Kidney (tissue), 14 donors: ENCODE data around the gene ZNF718. TPM values are rescaled to one million over a fixed set of nuclear protein-coding genes. Genes with fewer than 3 reads are reported as not detected.

ENCODE experiments used
- DNase-seq, 5 donors: peaks; one replicate each; pipeline ENCODE4 v3.0.0-alpha.2; 2013 to 2020
- FAIRE-seq: peaks from 2 replicates; lab custom pipeline; 2012; peaks lifted over from hg19 to GRCh38; lab: Jason Lieb, UNC
- H3K27ac ChIP-seq, 2 donors: one replicate each; pipeline ENCODE4 v1.7.0; 2013; ENCODE audit warnings: low read depth in 2 of 2, low read length in 2 of 2, inconsistent platforms in 1 of 2
- H3K27me3 ChIP-seq: one replicate; pipeline ENCODE4 v1.7.1; 2013; ENCODE audit warnings: low read length, inconsistent platforms; ENCODE audit not compliant: control insufficient read depth, insufficient read depth
- H3K36me3 ChIP-seq, 3 donors: one replicate each; pipeline versions ENCODE4 v1.7.0 to v1.7.1; 2013; ENCODE audit warnings: low read length in 3 of 3, control low read depth in 1 of 3, inconsistent platforms in 1 of 3; ENCODE audit not compliant: insufficient read depth in 3 of 3, control insufficient read depth in 2 of 3
- H3K4me1 ChIP-seq, 3 donors: one replicate each; pipeline versions ENCODE4 v1.7.0 to v1.7.1; 2013; ENCODE audit warnings: low read length in 3 of 3, inconsistent platforms in 1 of 3, low read depth in 1 of 3; ENCODE audit not compliant: control insufficient read depth in 2 of 3, insufficient read depth in 2 of 3
- H3K4me3 ChIP-seq, 3 donors: one replicate each; pipeline versions ENCODE4 v1.7.0 to v1.8.1; 2013; ENCODE audit warnings: low read length in 3 of 3, control low read depth in 1 of 3, inconsistent platforms in 1 of 3
- H3K9ac ChIP-seq, 3 donors: one replicate each; pipeline versions ENCODE4 v1.7.0 to v1.7.1; 2013; ENCODE audit warnings: low read length in 3 of 3, control low read depth in 1 of 3, inconsistent platforms in 1 of 3
- H3K9me3 ChIP-seq, 3 donors: one replicate each; pipeline versions ENCODE4 v1.7.0 to v1.7.1; 2013; ENCODE audit warnings: low read length in 3 of 3, control low read depth in 1 of 3, inconsistent platforms in 1 of 3; ENCODE audit not compliant: control insufficient read depth in 2 of 3, insufficient read depth in 1 of 3
- intact Hi-C: fragments of 100-400 bp; cut with DNase I; formaldehyde crosslinking; loops from one replicate; pipeline ENCODE4 v1.11.1; 2022
- polyA plus RNA-seq: library from polyadenylated mRNA; stranded (reverse); fragments of 350-450 nt; fragmentation: Illumina TruSeq; extraction: RNeasy Lipid Tissue Mini Kit (QIAGEN cat#74804); gene quantifications from one replicate; pipeline ENCODE4 v1.2.3, GENCODE V29; 2014; ENCODE audit warnings: low read depth, low replicate concordance; ENCODE audit not compliant: insufficient read depth
- total RNA-seq: library from RNA; stranded (reverse); fragmentation: NEBNext Ultra II Directional; extraction: Animal tissue kit (Norgen Biotek cat#: 25700); gene quantifications from one replicate; pipeline ENCODE4 v1.2.1, GENCODE V29; 2021
- TF ChIP-seq, protein P1 (sequence below): IDR thresholded peaks from 3 replicates; pipeline ENCODE4 v1.5.1; 2012; ENCODE audit warnings: mild to moderate bottlenecking, moderate library complexity, borderline replicate concordance; ENCODE audit not compliant: insufficient read depth; ENCODE audit errors: extremely low read depth
- donor health status: control.
- donor health status: control.
- donor health status: control.
- donor health status: control.
- donor health status: control.
- donor health status: DM: yes; HTN: yes; CAD: no.
- donor health status: Normal renal cell carcinoma (clear cell type).

ZNF718 gene
- total and polyA plus RNA-seq, 2 donors from 2014 or later = 1.7 to 10.3 TPM

DNA sequence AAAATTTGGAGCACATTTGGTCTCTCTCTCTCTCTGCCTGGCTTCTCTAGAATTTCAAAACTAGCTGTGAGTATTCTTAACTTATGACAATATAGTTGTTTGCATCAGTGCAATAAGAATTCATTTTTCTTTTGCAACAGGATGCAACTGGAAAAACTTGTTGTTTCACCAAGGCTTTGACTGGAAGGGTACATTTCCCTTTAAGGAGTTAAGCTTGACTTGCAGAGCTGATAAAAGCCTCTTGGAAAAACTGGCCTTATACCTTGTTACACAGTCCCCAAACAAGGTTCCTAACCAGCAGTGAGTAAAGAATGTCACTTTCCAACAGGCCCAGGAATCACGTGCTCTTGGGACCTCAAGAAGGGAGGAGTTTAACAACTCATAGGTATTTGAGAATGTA lies 25.9 kb upstream of the ZNF718 start:
- intact Hi-C loops = no loop called here
- TF ChIP-seq, protein P1, sequence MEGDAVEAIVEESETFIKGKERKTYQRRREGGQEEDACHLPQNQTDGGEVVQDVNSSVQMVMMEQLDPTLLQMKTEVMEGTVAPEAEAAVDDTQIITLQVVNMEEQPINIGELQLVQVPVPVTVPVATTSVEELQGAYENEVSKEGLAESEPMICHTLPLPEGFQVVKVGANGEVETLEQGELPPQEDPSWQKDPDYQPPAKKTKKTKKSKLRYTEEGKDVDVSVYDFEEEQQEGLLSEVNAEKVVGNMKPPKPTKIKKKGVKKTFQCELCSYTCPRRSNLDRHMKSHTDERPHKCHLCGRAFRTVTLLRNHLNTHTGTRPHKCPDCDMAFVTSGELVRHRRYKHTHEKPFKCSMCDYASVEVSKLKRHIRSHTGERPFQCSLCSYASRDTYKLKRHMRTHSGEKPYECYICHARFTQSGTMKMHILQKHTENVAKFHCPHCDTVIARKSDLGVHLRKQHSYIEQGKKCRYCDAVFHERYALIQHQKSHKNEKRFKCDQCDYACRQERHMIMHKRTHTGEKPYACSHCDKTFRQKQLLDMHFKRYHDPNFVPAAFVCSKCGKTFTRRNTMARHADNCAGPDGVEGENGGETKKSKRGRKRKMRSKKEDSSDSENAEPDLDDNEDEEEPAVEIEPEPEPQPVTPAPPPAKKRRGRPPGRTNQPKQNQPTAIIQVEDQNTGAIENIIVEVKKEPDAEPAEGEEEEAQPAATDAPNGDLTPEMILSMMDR = no peak
- Histone ChIP-seq H3K9ac (no peak overlapping the region), H3K4me3 (no peak overlapping the region), H3K27me3 (no peaks in the 10 kb centered on the region), H3K4me1 (no peaks in the 10 kb centered on the region), H3K9me3 (peaks cover 1 to 87% (median 19%) of the 10 kb centered on the region in 3 donors), H3K27ac (no peak overlapping the region), H3K36me3 (no peaks in the 10 kb centered on the region)
- FAIRE-seq = no peak
- no peak for DNase-seq

DNA sequence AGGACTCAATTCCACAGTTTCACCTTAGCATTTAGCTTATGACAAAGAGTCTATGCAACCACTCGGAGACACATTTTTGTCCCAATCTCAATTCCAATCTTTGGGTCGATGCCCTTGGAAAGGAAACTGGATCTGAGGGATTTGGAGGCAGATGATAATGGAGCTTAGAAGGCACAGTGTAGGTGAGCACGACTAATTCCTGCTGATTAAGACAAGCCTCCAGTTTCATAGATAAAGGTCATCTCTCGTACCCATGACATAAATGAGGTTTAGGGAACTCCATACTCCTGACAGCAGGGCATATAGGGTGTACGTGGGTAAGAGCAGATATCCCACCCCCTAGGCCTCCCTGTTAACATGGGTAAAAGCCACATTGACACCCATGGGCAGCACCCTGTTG lies 24.4 kb upstream of the ZNF718 start:
- TF ChIP-seq, protein P1 = no peak

DNA sequence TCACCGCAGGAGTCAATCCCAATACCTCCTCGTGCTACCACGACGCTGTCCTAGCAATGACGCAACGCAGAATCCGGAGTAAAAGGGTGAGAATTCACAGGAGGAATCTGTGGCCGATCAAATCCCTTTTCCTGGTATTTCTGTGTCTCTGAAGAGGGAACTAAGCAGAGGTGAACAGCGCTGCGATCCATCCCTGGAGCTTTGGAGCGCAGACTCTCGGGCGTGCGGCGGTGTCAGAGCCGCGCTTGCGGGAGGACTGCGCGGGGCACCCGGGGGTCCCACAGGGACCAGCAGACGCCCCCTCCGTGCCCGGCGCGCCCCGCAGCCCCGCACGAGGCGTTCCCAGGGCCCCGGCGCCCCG lies 17.2 kb upstream of the ZNF718 start:
- Histone ChIP-seq H3K9ac (no peak overlapping the region), H3K4me1 (no peaks in the 10 kb centered on the region), H3K36me3 (no peaks in the 10 kb centered on the region), H3K27ac (no peak overlapping the region), H3K9me3 (peaks cover 0 to 28% (median 0%) of the 10 kb centered on the region in 3 donors), H3K27me3 (peaks cover 28% of the 10 kb centered on the region), H3K4me3 (no peak overlapping the region)
- FAIRE-seq (no peak), DNase-seq (no peak)
- intact Hi-C loops = no loop called here
- TF ChIP-seq, protein P1 = no peak

More for the DNA sequence above, 24.4 kb upstream of the ZNF718 start:
- FAIRE-seq (no peak), DNase-seq (no peak)
- Histone ChIP-seq H3K4me3 (no peak overlapping the region), H3K9ac (no peak overlapping the region), H3K36me3 (no peaks in the 10 kb centered on the region), H3K27ac (no peak overlapping the region), H3K27me3 (no peaks in the 10 kb centered on the region), H3K9me3 (peaks cover 1 to 74% (median 12%) of the 10 kb centered on the region in 3 donors), H3K4me1 (no peaks in the 10 kb centered on the region)
- intact Hi-C loops = no loop called here
